Heart left ventricle (tissue), 16 donors: ENCODE measurements around the gene CPEB1. TPM values are rescaled to one million over a fixed set of nuclear protein-coding genes. Genes with fewer than 3 reads are reported as not detected.

ENCODE experiments used
- ATAC-seq, 4 donors: fragments of 200-7000 bp; cut with Tn5 transposase; one replicate each; pipeline ENCODE4 v1.9.1; 2020 to 2022; ENCODE audit warnings: moderate library complexity in 4 of 4, mild to moderate bottlenecking in 3 of 4, moderate number of reproducible peaks in 1 of 4
- DNase-seq, 5 donors: peaks; one replicate each; pipeline ENCODE4 v3.0.0-alpha.2; 2020
- H3K27ac ChIP-seq, 12 donors: fragments of 200-600 bp; sonication (generic) in 4 of 12; one replicate each; pipeline versions ENCODE4 v1.5.0 to v1.8.0; 2016 to 2022; ENCODE audit warnings: mild to moderate bottlenecking in 2 of 12
- H3K27me3 ChIP-seq, 9 donors: fragments of 200-600 bp; sonication (generic) in 2 of 9; one replicate each; pipeline versions ENCODE4 v1.5.1 to v1.8.0; 2016 to 2022; ENCODE audit warnings: mild to moderate bottlenecking in 3 of 9
- H3K36me3 ChIP-seq, 9 donors: fragments of 200-600 bp; sonication (generic) in 2 of 9; one replicate each; pipeline versions ENCODE4 v1.5.0 to v1.8.0; 2018 to 2022; ENCODE audit warnings: mild to moderate bottlenecking in 2 of 9
- H3K4me1 ChIP-seq, 12 donors: fragments of 200-600 bp; sonication (generic) in 4 of 12; one replicate each; pipeline versions ENCODE4 v1.5.0 to v1.8.0; 2016 to 2022; ENCODE audit warnings: mild to moderate bottlenecking in 3 of 12
- H3K4me3 ChIP-seq, 12 donors: fragments of 200-600 bp; sonication (generic) in 4 of 12; one replicate each; pipeline versions ENCODE4 v1.5.0 to v1.8.0; 2017 to 2022; ENCODE audit warnings: mild to moderate bottlenecking in 9 of 12, moderate library complexity in 4 of 12
- H3K9me3 ChIP-seq, 12 donors: fragments of 200-600 bp; sonication (generic) in 4 of 12; one replicate each; pipeline versions ENCODE4 v1.5.0 to v1.8.0; 2016 to 2022; ENCODE audit warnings: mild to moderate bottlenecking in 1 of 12
- CTCF ChIP-seq, 12 donors: fragments of 200-600 bp; sonication (generic) in 4 of 12; IDR thresholded peaks; one replicate each; pipeline versions ENCODE4 v1.5.0 to v1.8.0; 2018 to 2022; ENCODE audit warnings: antibody characterized with exemption in 12 of 12, mild to moderate bottlenecking in 5 of 12
- POLR2A ChIP-seq, 2 donors: fragments of 450-650 bp; IDR thresholded peaks; one replicate each; pipeline ENCODE4 v1.6.1; 2017; ENCODE audit warnings: antibody characterized with exemption in 2 of 2, mild to moderate bottlenecking in 2 of 2, moderate library complexity in 2 of 2
- WGBS, 4 donors: extraction: QIAGEN DNeasy Blood & Tissue Kit in 2 of 4; methylation state at CpG; one replicate each; pipeline versions ENCODE4 v1.1.5 to v1.1.7; 2013 to 2018; 5-methylcytosine and 5-hydroxymethylcytosine counted together
- intact Hi-C, 10 donors: fragments of 100-400 bp; cut with DNase I; formaldehyde crosslinking; loops; one replicate each; pipeline versions ENCODE4 v1.11.1 to v1.14.2; 2022
- polyA plus RNA-seq, 2 donors: library from polyadenylated mRNA; stranded (reverse); fragments of 200-250 nt; gene quantifications; one replicate each; pipeline ENCODE4 v1.2.3, GENCODE V29; 2013
- total RNA-seq, 9 donors: library from RNA; depleted of rRNA in 2 of 9; stranded (reverse); fragments of >200 nt in 2 of 9; fragmentation: NEBNext Ultra II Directional in 3 of 9; extraction: Animal tissue kit (Norgen Biotek cat#: 25700) in 3 of 9; gene quantifications; one replicate each; pipeline versions ENCODE4 v1.1.0 to v1.2.4, GENCODE V29; 2016 to 2023
- donor health status: ischemic (EF 13 %, LVEDD 7.1; RV severe dilation, severe dysfunction).
- donor health status: healthy with polysubstance abuse.
- donor health status: DM: no; HTN: yes; CAD: no.
- donor health status: DM: no; HTN: no; CAD: no.
- donor health status: ischemic (EF 25% LVEDD 6.9; RV normal size, moderate dysfunction).
- donor health status: ischemic (EF 25% LVEDD 5.7; RV mildly dilated, moderate dysfunction).
- donor health status: healthy.
- donor health status: DM: yes; HTN: yes; CAD: no.
- donor health status: ischemic (EF 35%, LVEDD 5.7; RV mildly dilated, moderate dysfunction).
- donor health status: nonischemic (EF 11% LVEDD 7.7; RV severe dilation, severe dysfunction).
- donor health status: DM: yes; HTN: yes; CAD: no.
- donor health status: PGD.
- donor health status: ischemic (EF 29% LVEDD 5.4; RV normal size, mild dysfunction).
- donor health status: nonischemic (EF 23%, LVEDD 6.1; RV moderate dilation, normal function).

CPEB1 gene
- total and polyA plus RNA-seq, 11 donors = 0.07 to 8.7 (median 0.54) TPM; not detected in 1

DNA sequence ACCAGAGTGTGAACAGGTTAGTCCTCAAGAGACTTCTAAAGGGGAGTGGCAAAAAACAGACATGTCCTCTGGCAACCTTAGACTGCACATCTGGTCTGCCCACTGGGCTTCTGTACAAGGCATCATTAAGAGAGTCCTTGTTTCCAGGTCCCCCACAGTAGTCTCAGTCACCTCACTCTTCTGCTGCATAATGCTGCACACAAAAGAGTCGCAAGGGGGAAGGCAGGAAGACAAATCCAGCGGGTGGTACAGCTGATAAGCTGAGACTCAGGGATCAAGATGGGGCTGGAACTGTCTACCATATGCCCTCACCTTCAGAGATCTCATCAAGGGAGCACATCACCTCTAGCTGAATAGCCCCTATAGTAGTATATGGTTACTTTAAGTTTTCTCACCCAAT lies 79.5 kb downstream of the CPEB1 start:
- Histone ChIP-seq H3K4me1 (peaks cover 0 to 12% (median 4%) of the 10 kb centered on the region in 12 donors), H3K27me3 (no peaks in the 10 kb centered on the region), H3K27ac (no peak overlapping the region), H3K4me3 (no peak overlapping the region), H3K9me3 (no peaks in the 10 kb centered on the region), H3K36me3 (no peaks in the 10 kb centered on the region)
- 57 to 81% (median 76%) methylated on average over 2 of the region's 2 CpGs for WGBS, 4 donors
- DNase-seq (no peak), ATAC-seq (no peak)
- no peak for TF ChIP-seq POLR2A (IDR thresholded peaks at IDR 0.05)
- TF ChIP-seq CTCF (IDR thresholded peaks at IDR 0.05) = no peak
- intact Hi-C loops = no loop called here

GRCh38 chr15:82566690-82567089 lies 80.5 kb downstream of the CPEB1 start:
- Histone ChIP-seq H3K4me1 (peaks cover 0 to 9% (median 3%) of the 10 kb centered on the region in 12 donors), H3K9me3 (no peaks in the 10 kb centered on the region), H3K27ac (no peak overlapping the region), H3K36me3 (no peaks in the 10 kb centered on the region), H3K4me3 (no peak overlapping the region), H3K27me3 (no peaks in the 10 kb centered on the region)
- intact Hi-C loops = no loop called here
- DNase-seq (no peak), ATAC-seq (no peak)
- WGBS, 4 donors = 74 to 81% (median 75%) methylated on average over 1 of the region's 1 CpG
- TF ChIP-seq POLR2A (IDR thresholded peaks at IDR 0.05) (no peak), CTCF (IDR thresholded peaks at IDR 0.05) (no peak)

GRCh38 chr15:82558502-82558901 lies 88.7 kb downstream of the CPEB1 start:
- ATAC-seq (no peak), DNase-seq (no peak)
- no peaks in the 10 kb centered on the region for H3K4me1 ChIP-seq
- TF ChIP-seq POLR2A (IDR thresholded peaks at IDR 0.05) (no peak), CTCF (IDR thresholded peaks at IDR 0.05) (no peak)
- 51 to 62% (median 57%) methylated on average over 1 of the region's 1 CpG for WGBS, 4 donors
- intact Hi-C loops = loop anchor here in 1 of 10 donors (5.0 kb wide), 1 partner anchor 129 kb away; no protein-coding TSS in a partner anchor
- peaks cover 0 to 2% (median 0%) of the 10 kb centered on the region in 9 donors for H3K36me3 ChIP-seq
- H3K27me3 ChIP-seq = no peaks in the 10 kb centered on the region
- no peaks in the 10 kb centered on the region for H3K9me3 ChIP-seq
- H3K4me3 ChIP-seq = no peak overlapping the region
- H3K27ac ChIP-seq = no peak overlapping the region

GRCh38 chr15:82556315-82557035 lies 90.7 kb downstream of the CPEB1 start:
- Histone ChIP-seq H3K9me3 (no peaks in the 10 kb centered on the region), H3K27ac (no peak overlapping the region), H3K4me3 (no peak overlapping the region), H3K4me1 (no peaks in the 10 kb centered on the region), H3K27me3 (no peaks in the 10 kb centered on the region), H3K36me3 (peaks cover 0 to 7% (median 0%) of the 10 kb centered on the region in 9 donors)
- intact Hi-C loops = loop anchor here in 1 of 10 donors (5.0 kb wide), 1 partner anchor 131 kb away; no protein-coding TSS in a partner anchor
- TF ChIP-seq CTCF (IDR thresholded peaks at IDR 0.05) (no peak), POLR2A (IDR thresholded peaks at IDR 0.05) (no peak)
- DNase-seq = no peak
- 82 to 86% (median 84%) methylated on average over 7 of the region's 7 CpGs for WGBS, 4 donors
- ATAC-seq = no peak
